NCI-H524 (cell line): ENCODE measurements around the gene AJAP1.

ENCODE experiments used
- DNase-seq, 2 experiments: peaks; one replicate each; lab custom pipeline; 2025; lab: John Stamatoyannopoulos, UW

The AJAP1 gene

GRCh38 chr1:4836574-4836973 is 182.2 kb downstream of the AJAP1 start:
- DNase-seq = no peak

- DNase-seq = no peak
Observed at GRCh38 chr1:4837031-4837600, 182.7 kb downstream of the AJAP1 start.

GRCh38 chr1:4837752-4838151 is 183.3 kb downstream of the AJAP1 start:
- no peak for DNase-seq

- no peak for DNase-seq
Observed at GRCh38 chr1:4838231-4838630, 183.8 kb downstream of the AJAP1 start.
